Duodenal mucosa (tissue), 2 donors: ENCODE results near the gene TNFRSF25.

ENCODE experiments used
- H3K27ac ChIP-seq: one replicate; pipeline ENCODE4 v1.7.0; 2013; ENCODE audit warnings: low read depth, low read length
- H3K27me3 ChIP-seq, 2 donors: one replicate each; pipeline ENCODE4 v1.7.0; 2013; ENCODE audit warnings: low read length in 2 of 2, control low read depth in 1 of 2; ENCODE audit not compliant: insufficient read depth in 2 of 2, control insufficient read depth in 1 of 2
- H3K36me3 ChIP-seq, 2 donors: one replicate each; pipeline ENCODE4 v1.7.0; 2013; ENCODE audit warnings: low read length in 2 of 2, control low read depth in 1 of 2; ENCODE audit not compliant: insufficient read depth in 2 of 2, control insufficient read depth in 1 of 2
- H3K4me1 ChIP-seq, 2 donors: one replicate each; pipeline ENCODE4 v1.7.0; 2013; ENCODE audit warnings: low read length in 2 of 2, control low read depth in 1 of 2; ENCODE audit not compliant: insufficient read depth in 2 of 2, control insufficient read depth in 1 of 2
- H3K4me3 ChIP-seq, 2 donors: one replicate each; pipeline ENCODE4 v1.7.0; 2013; ENCODE audit warnings: low read length in 2 of 2, low read depth in 1 of 2
- H3K9ac ChIP-seq, 2 donors: one replicate each; pipeline ENCODE4 v1.7.0; 2013; ENCODE audit warnings: low read length in 2 of 2, low read depth in 1 of 2
- H3K9me3 ChIP-seq, 2 donors: one replicate each; pipeline ENCODE4 v1.7.0; 2013; ENCODE audit warnings: low read length in 2 of 2, control low read depth in 1 of 2; ENCODE audit not compliant: control insufficient read depth in 1 of 2

The TNFRSF25 gene

DNA sequence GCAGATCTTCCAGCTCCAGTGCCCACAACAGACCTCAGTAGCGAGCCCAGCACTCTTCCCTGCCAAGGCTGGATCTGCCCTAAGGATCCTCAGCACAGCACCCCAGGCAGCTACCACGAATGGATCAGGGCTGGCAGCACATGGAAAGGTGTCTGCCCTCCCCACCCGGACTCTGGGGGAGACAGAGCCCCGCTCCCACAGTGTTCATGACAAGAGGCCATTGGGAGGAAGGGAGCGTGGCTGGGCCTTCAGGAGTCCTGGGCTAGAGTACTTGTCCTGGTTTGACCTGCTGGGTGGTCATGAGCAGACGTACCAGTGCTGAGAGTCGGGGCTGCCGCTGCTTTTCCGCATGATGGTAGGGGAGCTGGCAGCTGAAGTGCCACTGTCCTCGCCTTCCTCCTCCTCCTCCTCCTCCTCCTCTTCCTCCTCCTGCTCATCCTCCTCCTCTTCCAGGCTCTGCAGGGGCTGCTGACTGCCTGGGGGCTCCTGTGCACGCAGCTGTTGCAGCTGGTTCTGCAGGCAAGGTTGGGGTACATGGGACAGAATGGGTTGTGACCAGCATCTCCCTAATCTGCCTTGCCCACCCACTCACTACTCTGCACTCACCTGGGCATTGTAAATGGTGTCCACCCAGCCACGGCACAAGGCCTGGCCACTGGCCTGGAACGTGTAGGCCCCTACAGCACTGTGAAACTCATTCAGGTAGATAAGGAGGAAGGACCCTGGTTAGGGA, 2.9 kb upstream of the TNFRSF25 start:
- no peak overlapping the region for H3K27ac ChIP-seq
- no peaks in the 10 kb centered on the region for H3K9me3 ChIP-seq
- no peaks in the 10 kb centered on the region for H3K27me3 ChIP-seq
- H3K4me3 ChIP-seq, result no peak overlapping the region
- H3K36me3 ChIP-seq, result peaks cover 12 to 19% of the 10 kb centered on the region in 2 donors
- no peak overlapping the region for H3K9ac ChIP-seq
- H3K4me1 ChIP-seq, result peaks cover 16 to 28% of the 10 kb centered on the region in 2 donors

DNA sequence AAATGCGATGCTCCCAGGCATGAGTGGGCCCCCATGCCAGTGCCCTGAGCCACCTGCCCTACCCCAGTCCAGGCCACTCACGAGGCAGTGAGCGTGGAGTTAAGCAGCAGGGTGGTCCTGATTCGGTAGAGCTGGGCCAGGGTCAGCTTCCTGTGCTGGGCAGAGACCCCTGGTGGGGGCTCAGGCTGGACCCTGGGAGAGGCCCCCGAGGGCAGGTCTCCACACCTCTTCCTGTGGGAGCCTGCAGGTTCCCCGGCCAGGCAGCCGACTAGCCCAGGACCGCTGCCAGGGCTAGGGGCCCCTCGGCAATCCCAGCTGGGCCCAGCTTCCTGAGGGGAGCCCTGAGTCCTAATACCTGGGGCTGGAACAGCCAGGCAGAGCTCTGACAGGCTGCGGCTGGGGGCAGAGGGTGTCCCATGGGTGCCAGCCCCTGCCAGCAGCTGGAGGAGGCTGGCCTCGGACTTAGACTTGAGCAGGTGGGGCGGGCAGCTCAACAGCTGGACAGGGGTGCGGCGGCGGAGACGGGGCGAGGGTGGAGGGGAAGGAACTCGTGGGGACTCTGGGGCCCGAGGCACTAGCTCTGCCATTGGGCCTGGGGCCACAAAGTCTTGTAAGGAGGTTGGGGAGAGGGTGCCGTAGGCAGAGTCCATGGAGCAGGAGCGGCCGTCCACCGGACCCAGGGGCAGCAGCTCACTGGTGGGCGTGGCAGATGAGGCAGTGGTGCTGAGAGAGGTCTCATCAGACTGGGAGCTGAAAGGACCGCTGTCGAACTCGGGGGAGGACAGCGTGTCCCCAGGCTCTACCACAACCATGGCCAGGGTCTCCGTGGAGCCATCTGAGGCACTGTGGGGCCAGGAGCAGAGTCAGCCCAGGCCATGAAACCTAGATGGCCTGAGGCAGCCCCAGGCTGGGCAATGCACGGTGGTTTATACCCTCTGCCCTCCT, 2.0 kb upstream of the TNFRSF25 start:
- Histone ChIP-seq H3K4me3 (no peak overlapping the region), H3K27ac (no peak overlapping the region), H3K4me1 (peaks cover 16 to 24% of the 10 kb centered on the region in 2 donors), H3K27me3 (no peaks in the 10 kb centered on the region), H3K9me3 (no peaks in the 10 kb centered on the region), H3K9ac (no peak overlapping the region), H3K36me3 (peaks cover 12 to 20% of the 10 kb centered on the region in 2 donors)

DNA sequence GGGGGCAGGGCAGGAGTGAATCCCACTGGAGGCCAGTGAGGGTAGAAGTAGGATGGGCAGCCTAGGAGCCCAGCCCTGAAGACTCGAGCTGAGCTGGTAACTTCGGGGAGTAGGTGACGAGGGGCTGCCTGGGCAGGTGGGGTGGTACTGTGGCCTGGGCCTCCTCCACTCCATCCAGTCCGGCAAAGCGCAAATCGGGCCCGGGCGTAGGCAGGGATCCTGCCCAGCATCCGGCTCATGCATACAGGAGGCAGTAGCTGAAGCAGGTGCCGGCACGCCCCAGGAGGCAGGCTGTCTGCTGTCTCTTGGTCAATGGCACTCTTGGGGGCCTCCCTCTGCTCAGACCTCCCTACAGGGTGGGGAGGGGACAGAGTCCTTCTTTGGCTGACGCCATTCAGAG, 1.3 kb upstream of the TNFRSF25 start:
- Histone ChIP-seq H3K27me3 (no peaks in the 10 kb centered on the region), H3K4me1 (peaks cover 8 to 16% of the 10 kb centered on the region in 2 donors), H3K9ac (no peak overlapping the region), H3K4me3 (no peak overlapping the region), H3K27ac (no peak overlapping the region), H3K36me3 (peaks cover 20 to 27% of the 10 kb centered on the region in 2 donors), H3K9me3 (no peaks in the 10 kb centered on the region)

- no peak overlapping the region for H3K9ac ChIP-seq
- H3K36me3 ChIP-seq, result peaks cover 24 to 27% of the 10 kb centered on the region in 2 donors
- H3K9me3 ChIP-seq, result no peaks in the 10 kb centered on the region
- no peak overlapping the region for H3K27ac ChIP-seq
- no peaks in the 10 kb centered on the region for H3K27me3 ChIP-seq
- peaks cover 7 to 13% of the 10 kb centered on the region in 2 donors for H3K4me1 ChIP-seq
- no peak overlapping the region for H3K4me3 ChIP-seq
Measured at GRCh38 chr1:6466751-6467150, 778 bp upstream of the TNFRSF25 start.

DNA sequence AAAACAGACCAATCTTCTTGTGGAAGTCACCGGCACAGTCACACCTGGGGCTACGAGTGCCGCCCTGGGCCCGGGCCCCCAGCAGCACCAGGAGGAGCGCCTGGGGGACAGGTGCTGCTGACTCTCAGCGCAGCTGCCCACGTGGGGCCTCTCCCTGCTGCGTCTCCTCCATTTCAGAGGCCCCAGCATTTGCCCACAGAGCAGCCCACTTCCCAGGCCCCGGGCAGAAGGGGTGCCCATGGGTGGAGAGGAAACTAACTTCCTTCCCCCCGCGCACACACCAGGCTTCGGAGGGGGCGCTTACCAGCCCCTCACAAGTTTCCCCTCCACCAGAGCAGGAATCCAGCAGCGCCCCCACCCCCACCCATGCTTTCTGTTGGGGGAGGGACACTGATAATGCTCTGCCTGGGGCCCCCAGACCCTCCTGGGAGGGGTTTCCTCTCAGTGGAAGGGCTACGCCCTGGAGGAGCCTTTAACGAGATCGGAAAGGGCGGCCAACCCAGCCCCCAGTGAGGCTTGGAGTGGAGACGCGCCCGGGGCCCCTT, 440 bp downstream of the TNFRSF25 start:
- H3K9me3 ChIP-seq, result no peaks in the 10 kb centered on the region
- H3K9ac ChIP-seq, result peak overlapping the region; percentile 68 to 69
- H3K36me3 ChIP-seq, result peaks cover 27 to 29% of the 10 kb centered on the region in 2 donors
- H3K4me1 ChIP-seq, result peaks cover 7 to 12% of the 10 kb centered on the region in 2 donors
- H3K4me3 ChIP-seq, result peak overlapping the region; percentile 66 to 68
- H3K27me3 ChIP-seq, result no peaks in the 10 kb centered on the region
- peak overlapping the region; percentile 50 for H3K27ac ChIP-seq

DNA sequence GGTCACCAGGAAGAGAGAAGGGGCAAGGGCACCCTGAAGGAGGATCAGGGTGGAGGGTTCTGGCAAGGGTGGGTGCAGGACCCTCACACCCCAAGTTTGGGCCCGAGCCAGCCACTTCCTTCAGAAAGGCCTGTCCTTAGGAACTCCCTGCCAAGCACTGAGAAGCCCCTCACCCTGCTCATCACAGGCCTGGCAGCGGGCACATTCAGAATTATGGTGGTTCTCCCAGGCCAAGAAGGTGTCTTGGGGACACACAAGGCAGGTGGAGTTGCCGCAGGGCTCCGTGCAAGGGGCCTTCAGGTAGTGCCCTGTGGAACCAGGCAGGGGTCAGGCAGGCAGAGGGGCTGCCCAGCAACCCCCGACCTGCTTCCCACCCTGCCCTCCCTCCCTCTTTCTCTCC, 1.1 kb downstream of the TNFRSF25 start:
- no peaks in the 10 kb centered on the region for H3K9me3 ChIP-seq
- peaks cover 7 to 12% of the 10 kb centered on the region in 2 donors for H3K4me1 ChIP-seq
- H3K36me3 ChIP-seq, result peaks cover 25 to 29% of the 10 kb centered on the region in 2 donors
- H3K4me3 ChIP-seq, result peak overlapping the region; percentile 66 to 68
- no peak overlapping the region for H3K27ac ChIP-seq
- H3K27me3 ChIP-seq, result no peaks in the 10 kb centered on the region
- peak overlapping the region; percentile 68 to 69 for H3K9ac ChIP-seq

DNA sequence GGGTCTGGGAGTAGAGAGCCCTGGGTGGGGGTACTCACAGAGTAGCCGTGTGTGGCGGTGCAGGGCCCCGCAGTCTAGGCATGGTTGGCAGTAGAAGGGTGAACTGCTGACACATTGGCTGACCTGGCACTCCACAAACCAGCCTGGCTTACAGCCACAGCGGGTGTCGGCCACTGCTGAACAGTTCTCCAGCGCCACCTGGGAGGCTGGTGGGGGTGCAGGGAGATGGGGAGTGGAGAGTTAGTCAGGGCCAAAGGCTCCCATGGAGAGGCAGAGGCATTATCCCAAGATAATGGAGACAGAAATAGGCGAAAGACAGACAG, 1.5 kb downstream of the TNFRSF25 start:
- no peaks in the 10 kb centered on the region for H3K9me3 ChIP-seq
- H3K27me3 ChIP-seq, result no peaks in the 10 kb centered on the region
- no peak overlapping the region for H3K27ac ChIP-seq
- H3K9ac ChIP-seq, result peak overlapping the region; percentile 68 to 69
- H3K4me3 ChIP-seq, result peak overlapping the region; percentile 66 to 68
- H3K36me3 ChIP-seq, result peaks cover 22 to 29% of the 10 kb centered on the region in 2 donors
- peaks cover 7 to 12% of the 10 kb centered on the region in 2 donors for H3K4me1 ChIP-seq

- no peaks in the 10 kb centered on the region for H3K27me3 ChIP-seq
- H3K36me3 ChIP-seq, result peaks cover 11 to 17% of the 10 kb centered on the region in 2 donors
- no peaks in the 10 kb centered on the region for H3K9me3 ChIP-seq
- no peak overlapping the region for H3K9ac ChIP-seq
- no peak overlapping the region for H3K27ac ChIP-seq
- H3K4me3 ChIP-seq, result no peak overlapping the region
- H3K4me1 ChIP-seq, result peaks cover 7 to 12% of the 10 kb centered on the region in 2 donors
Measured at GRCh38 chr1:6463120-6463412, 2.9 kb downstream of the TNFRSF25 start.

- no peak overlapping the region for H3K9ac ChIP-seq
- H3K27ac ChIP-seq, result no peak overlapping the region
- no peaks in the 10 kb centered on the region for H3K27me3 ChIP-seq
- H3K4me3 ChIP-seq, result no peak overlapping the region
- H3K9me3 ChIP-seq, result no peaks in the 10 kb centered on the region
- peaks cover 11 to 17% of the 10 kb centered on the region in 2 donors for H3K36me3 ChIP-seq
- H3K4me1 ChIP-seq, result peaks cover 7 to 12% of the 10 kb centered on the region in 2 donors
Measured at GRCh38 chr1:6462412-6463119, 3.4 kb downstream of the TNFRSF25 start.
